Cardiac septum (tissue), 1 donor: ENCODE data around the gene VAMP5. TPM values are rescaled to one million over a fixed set of nuclear protein-coding genes. Genes with fewer than 3 reads are reported as not detected.
"Not testable (repeated sequence)": the region's sequence is repeated elsewhere in the genome, so short reads cannot be mapped to it uniquely, and the experiment has no call there.

Experiments used
- DNase-seq: peaks from one replicate; pipeline ENCODE4 v3.0.0-alpha.2; 2020; ENCODE audit warnings: low spot score
- intact Hi-C: fragments of 100-400 bp; cut with DNase I; formaldehyde crosslinking; loops from one replicate; pipeline ENCODE4 v1.14.0; 2022
- total RNA-seq: library from RNA; stranded (reverse); fragmentation: NEBNext Ultra II Directional; extraction: Animal tissue kit (Norgen Biotek cat#: 25700); gene quantifications from one replicate; pipeline ENCODE4 v1.2.1, GENCODE V29; 2021
- donor health status: DM: no; HTN: no; CAD: no.

VAMP5 gene
- total RNA-seq, 1 donor from 2014 or later, result 27.9 TPM

GRCh38 chr2:85578243-85579180, 5.7 kb upstream of the VAMP5 start:
- DNase-seq, result peak; percentile 83
- intact Hi-C loops, result no loop called here

- no peak for DNase-seq
- intact Hi-C loops, result no loop called here
Observed at GRCh38 chr2:85579266-85579935, 4.8 kb upstream of the VAMP5 start.

- intact Hi-C loops, result no loop called here
- DNase-seq, result no peak
Observed at GRCh38 chr2:85580206-85580605, 4.0 kb upstream of the VAMP5 start.

- intact Hi-C loops, result no loop called here
- DNase-seq, result no peak
Observed at GRCh38 chr2:85582492-85582891, 1.7 kb upstream of the VAMP5 start.

GRCh38 chr2:85583667-85584353, 421 bp upstream of the VAMP5 start:
- intact Hi-C loops, result no loop called here
- DNase-seq, result no peak

- intact Hi-C loops, result no loop called here
- DNase-seq, result no peak
Observed at GRCh38 chr2:85584857-85585780, 888 bp downstream of the VAMP5 start.

GRCh38 chr2:85585781-85586105, 1.5 kb downstream of the VAMP5 start:
- no peak for DNase-seq
- intact Hi-C loops, result no loop called here

GRCh38 chr2:85588236-85588635, 4.0 kb downstream of the VAMP5 start:
- intact Hi-C loops, result no loop called here
- DNase-seq, result no peak

GRCh38 chr2:85588645-85589044, 4.4 kb downstream of the VAMP5 start:
- intact Hi-C loops, result no loop called here
- DNase-seq, result no peak

GRCh38 chr2:85589181-85589580, 5.0 kb downstream of the VAMP5 start:
- intact Hi-C loops, result no loop called here
- DNase-seq, result no peak

GRCh38 chr2:85589982-85590791, 6.0 kb downstream of the VAMP5 start:
- intact Hi-C loops, result no loop called here
- no peak for DNase-seq

GRCh38 chr2:85590950-85591349, 6.7 kb downstream of the VAMP5 start:
- DNase-seq, result no peak

GRCh38 chr2:85591563-85591962, 7.3 kb downstream of the VAMP5 start:
- intact Hi-C loops, result no loop called here
- no peak for DNase-seq

More at GRCh38 chr2:85590950-85591349, 6.7 kb downstream of the VAMP5 start:
- intact Hi-C loops, result no loop called here

GRCh38 chr2:85592299-85592698, 8.1 kb downstream of the VAMP5 start:
- intact Hi-C loops, DNase-seq: not testable (repeated sequence)

GRCh38 chr2:85593023-85593422, 8.8 kb downstream of the VAMP5 start:
- intact Hi-C loops, result no loop called here
- DNase-seq, result no peak

GRCh38 chr2:85594715-85595300, 10.6 kb downstream of the VAMP5 start:
- intact Hi-C loops, result no loop called here
- no peak for DNase-seq

GRCh38 chr2:85595301-85596025, 11.2 kb downstream of the VAMP5 start, which contains the start of gene RNF181:
Gene RNF181 (plus strand): TSS chr2:85595745. CDS start chr2:85595764, 19 bp downstream.
- peak; percentile 99 for DNase-seq
- intact Hi-C loops, result no loop called here

- intact Hi-C loops, result no loop called here
- no peak for DNase-seq
Observed at GRCh38 chr2:85596026-85596333, 11.7 kb downstream of the VAMP5 start.
